ENCODE measurements around the gene SNAPC2.
"Not testable (repeated sequence)": the region's sequence is repeated elsewhere in the genome, so short reads cannot be mapped to it uniquely, and the experiment has no call there.

Gene SNAPC2

GRCh38 chr19:7910321-7911161, 9.6 kb upstream of the SNAPC2 start:
- DNase-seq, result no peak

- DNase-seq, result no peak
These were observed 8.5 kb upstream of the SNAPC2 start for GRCh38 chr19:7911508-7912143.

- DNase-seq, result no peak
These were observed 7.9 kb upstream of the SNAPC2 start for GRCh38 chr19:7912144-7912696.

DNA sequence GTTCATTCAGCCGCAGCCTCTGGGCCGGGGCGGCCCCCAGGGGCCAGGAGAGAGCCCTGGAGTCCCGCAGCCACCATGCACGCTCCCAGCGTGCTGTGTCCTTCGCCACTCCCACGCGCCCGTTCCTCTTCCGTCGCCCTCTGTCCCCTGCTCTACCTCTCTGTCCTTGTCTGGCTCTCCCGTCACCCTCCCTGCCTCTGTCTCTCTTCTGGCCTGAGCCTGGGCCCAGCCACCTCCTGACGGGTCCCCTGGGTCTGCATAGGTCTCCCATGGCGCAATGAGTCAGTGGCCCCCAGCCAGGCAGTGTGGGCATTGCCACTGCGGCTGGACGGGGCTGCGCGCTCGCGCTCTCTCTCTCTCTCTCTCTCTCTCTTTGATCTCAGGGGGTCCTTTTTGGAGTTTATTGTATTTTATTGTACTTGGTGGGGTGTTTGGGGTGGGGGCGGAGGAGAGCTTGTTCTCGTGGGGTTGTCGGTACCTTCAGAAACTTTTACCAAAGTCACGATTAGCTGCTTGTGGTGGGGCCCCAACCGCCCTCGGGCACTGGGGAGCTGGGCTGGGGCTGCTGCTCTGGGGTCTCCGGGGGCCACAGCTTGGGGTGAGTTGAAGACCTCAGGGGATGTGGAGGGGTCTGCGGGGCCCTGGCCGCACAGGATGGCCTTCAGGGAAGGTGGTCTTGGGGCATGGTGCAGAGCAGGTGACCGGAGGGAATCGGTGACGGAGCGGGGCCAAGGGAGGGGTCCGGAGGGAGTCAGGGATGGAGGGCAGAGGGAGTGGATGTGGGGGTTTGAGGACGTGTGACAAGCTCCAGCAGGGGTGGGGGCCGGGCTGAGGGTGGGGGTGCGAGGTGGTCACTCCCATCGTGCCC, 7.2 kb upstream of the SNAPC2 start:
- no peak for DNase-seq

DNA sequence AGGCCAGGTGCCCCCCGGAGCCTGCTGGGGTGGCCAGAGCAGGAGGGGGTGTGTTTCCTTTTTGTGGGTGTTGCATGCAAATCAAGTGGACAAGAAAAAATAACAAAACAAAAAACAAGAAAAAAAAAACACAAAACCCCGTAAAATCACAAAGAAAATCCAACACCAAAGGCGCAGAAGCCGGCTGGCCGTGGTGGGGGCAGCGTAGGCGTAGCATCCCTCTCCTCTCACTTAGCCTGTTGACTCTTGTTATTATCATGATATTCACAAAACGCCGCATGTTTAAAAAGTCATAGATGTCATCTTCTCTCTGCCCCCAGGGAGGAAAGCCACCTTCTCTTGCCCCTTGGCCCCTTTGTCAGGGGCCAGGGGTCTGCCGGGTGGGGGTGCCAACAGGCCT, 6.5 kb upstream of the SNAPC2 start:
- DNase-seq, result no peak

DNA sequence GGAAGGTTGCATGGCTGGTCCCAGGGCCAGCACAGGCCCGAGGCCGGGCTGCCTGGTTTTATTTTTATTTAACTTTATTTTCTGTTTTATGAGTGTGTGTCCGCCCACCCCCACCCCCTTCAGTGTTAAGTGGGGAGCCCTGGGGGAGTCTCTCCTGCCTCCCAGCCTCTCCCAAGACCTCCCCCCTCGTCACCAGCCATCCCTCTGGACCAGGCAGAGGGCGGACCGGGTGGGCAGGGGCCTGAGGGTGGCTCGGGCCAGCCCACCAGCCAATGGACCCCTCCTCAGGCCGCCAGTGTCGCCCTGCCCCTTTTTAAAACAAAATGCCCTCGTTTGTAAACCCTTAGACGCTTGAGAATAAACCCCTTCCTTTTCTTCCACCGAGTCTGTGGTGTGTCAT, 6.0 kb upstream of the SNAPC2 start:
- no peak for DNase-seq

GRCh38 chr19:7914598-7915045, 5.5 kb upstream of the SNAPC2 start, which contains the start of gene TGFBR3L:
Gene TGFBR3L, plus strand, starts transcription at chr19:7914830.
- DNase-seq, result no peak

DNA sequence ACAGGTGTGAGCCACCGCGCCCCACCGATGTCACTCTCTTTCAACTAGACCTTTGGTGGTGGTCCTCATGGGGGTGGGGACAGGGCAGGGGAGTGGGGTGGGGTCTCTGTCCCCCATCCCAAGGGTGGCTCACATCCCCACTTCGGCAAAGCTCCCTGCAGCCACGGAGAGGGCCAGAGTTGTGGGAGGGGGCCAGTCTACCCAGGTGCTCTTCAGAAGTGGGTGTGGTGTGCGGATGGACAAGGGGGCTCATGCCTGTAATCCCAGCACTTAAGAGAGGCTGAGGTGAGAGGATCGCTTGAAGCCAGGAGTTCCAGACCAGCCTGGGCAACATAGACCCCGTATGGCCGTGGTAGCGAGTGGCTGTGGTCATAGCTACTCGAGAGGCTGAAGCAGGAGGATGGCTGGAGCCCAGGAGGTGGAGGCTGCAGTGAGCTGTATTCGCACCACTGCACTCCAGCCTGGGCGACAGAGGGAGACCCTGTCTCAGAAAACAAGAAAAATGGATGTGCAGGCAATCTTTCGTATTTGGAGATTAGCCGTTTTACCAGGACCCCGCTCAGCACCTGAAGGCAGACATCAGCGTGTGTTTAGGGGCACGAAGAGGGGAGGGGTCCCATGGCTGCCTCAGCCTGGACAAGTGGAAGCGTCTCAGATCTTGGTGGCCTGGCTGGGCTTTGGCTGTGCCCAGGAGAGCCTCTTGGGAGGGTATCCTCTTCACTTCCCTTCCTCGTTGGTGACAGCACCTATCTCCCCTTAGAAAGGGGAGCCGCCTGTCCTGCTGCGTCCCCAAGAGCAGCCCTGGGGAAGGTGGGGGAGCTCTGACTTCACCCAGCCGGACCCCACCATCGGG, 4.7 kb upstream of the SNAPC2 start:
- DNase-seq, result no peak

- peak; percentile 58 for DNase-seq
These were observed 3.8 kb upstream of the SNAPC2 start for GRCh38 chr19:7916103-7916954.

GRCh38 chr19:7916955-7917266, 3.2 kb upstream of the SNAPC2 start:
- no peak for DNase-seq

GRCh38 chr19:7917267-7918061, 2.7 kb upstream of the SNAPC2 start:
- DNase-seq, result peak; percentile 68

DNA sequence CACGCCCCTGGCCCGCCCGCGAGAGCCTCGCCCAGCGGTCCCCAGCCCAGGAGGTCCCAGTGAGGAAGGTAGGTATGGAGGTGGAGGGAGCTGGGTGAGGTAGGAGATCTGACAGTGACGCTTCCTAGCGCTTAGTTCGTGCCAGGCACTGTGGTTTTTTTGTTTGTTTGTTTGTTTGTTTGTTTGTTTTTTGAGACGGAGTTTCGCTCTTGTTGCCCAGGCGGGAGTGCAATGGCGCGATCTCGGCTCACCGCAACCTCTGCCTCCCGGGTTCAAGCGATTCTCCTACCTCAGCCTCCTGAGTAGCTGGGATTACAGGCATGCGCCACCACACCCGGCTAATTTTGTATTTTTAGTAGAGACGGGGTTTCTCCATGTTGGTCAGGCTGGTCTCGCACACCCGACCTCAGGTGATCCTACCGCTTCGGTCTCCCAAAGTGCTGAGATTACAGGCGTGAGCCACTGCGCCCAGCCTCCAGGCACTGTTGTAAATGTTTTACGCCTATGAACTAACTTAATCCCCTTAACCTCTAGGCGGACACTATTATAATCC, 2.0 kb upstream of the SNAPC2 start:
- not testable (repeated sequence) for DNase-seq

DNA sequence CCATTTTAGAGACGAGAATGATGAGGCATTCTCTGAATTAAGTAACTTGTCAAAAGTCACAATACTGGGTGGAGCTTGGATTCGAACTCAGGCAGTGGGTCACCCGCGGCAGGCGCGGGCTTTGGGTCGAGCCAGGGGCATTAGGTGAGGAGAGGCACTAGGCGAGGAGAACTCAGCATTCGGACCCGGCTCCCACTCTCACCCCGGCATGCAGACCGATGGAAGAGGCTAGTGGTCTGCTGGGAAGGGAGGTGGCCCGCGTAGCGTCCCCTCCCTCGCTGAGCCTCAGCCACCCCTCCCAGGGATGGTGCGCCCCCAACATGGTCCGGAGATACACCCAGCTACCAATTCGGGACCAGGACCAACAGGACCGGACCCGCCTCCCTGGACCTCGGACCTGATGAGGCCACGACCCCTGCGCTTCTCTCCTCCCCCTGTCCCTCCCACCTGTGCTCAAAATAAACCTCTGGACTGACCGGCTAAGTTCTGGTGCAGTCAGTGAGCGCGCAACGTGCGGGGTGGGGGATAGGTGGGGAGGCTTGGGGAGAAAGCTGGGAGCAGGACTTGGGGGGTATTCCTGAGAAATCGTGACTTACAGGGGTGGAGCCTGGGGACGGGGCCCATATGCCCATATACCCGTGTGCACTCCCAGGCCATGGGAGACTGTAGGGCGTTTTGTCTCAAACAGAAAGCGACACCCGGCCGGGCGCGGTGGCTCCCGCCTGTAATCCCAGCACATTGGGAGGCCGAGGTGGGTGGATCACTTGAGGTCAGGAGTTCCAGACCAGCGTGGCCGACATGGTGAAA, 1.3 kb upstream of the SNAPC2 start:
- no peak for DNase-seq

- DNase-seq, result peak; percentile 100
These were observed 572 bp downstream of the SNAPC2 start for GRCh38 chr19:7920519-7921301.

DNA sequence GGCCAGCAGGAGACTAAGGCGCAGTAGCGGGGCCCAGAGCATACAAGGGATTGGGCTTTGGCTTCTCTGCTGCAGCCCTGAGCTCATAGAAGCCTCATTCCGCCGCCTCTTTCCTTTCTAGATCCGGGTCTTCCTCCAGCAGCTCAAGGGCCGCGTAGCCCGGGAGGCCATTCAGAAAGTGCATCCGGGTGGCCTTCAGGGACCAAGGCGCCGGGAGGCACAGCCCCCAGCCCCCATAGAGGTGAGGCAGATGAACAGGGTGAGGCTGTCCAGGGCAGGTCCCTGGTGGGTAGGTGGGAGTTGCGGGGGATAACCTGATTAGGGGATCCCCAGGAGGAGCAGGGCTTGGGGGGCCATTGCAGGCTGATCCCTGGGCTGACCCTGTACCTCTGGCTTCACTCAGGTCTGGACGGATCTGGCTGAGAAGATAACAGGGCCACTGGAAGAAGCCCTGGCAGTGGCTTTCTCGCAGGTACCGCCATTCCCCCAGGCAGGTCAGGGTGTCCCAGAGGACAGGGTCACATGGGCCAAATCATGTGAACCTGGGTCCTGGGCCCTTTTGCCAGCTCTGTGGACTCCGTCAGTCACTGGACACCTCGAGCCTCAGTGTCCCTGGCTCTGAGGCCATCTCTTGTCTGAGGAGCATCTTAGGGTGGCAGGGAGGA, 1.3 kb downstream of the SNAPC2 start:
- no peak for DNase-seq

GRCh38 chr19:7921967-7922835, 2.1 kb downstream of the SNAPC2 start:
- no peak for DNase-seq

DNA sequence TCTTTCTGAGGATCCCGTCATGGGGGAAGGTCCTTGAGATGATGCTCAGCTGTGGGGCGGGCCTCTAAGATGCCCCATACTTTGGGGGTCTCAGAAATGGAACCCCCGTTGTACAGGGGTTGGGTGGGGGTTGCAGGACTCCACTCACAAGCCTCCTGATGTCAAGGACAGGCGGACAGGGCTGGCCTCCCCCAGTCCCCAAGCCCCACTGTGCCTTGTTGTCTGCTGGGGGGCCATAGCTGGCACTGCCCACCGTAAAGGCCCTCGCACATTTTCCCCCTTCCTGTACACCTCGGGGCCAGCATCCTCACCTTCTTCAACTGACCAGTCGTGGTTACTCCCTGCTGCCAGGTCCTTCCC, 2.7 kb downstream of the SNAPC2 start:
- no peak for DNase-seq
